GM12891 (cell line): ENCODE data around the gene GAREM1.

Experiments
- DNase-seq: peaks from one replicate; pipeline ENCODE4 v3.0.0; 2011; ENCODE audit warnings: low spot score; ENCODE audit not compliant: insufficient read length
- FAIRE-seq: peaks from 2 replicates; lab custom pipeline; 2011; peaks lifted over from hg19 to GRCh38; lab: Jason Lieb, UNC
- PAX5 ChIP-seq: IDR thresholded peaks from 2 replicates; pipeline ENCODE4 v1.6.1; 2011; ENCODE audit warnings: low read length, moderate library complexity, mild to moderate bottlenecking; ENCODE audit not compliant: insufficient read depth, severe bottlenecking
- POLR2A ChIP-seq: IDR thresholded peaks from 2 replicates; pipeline ENCODE4 v1.6.1; 2011; ENCODE audit warnings: low read depth, low read length, control low read depth
- POLR2AphosphoS5 ChIP-seq: IDR thresholded peaks from 2 replicates; pipeline ENCODE4 v1.6.1; 2011; ENCODE audit warnings: low read depth, low read length, control low read depth
- POU2F2 ChIP-seq: IDR thresholded peaks from 2 replicates; pipeline ENCODE4 v1.6.1; 2011; ENCODE audit warnings: low read depth, mild to moderate bottlenecking, control low read depth, low read length, moderate library complexity
- SPI1 ChIP-seq: IDR thresholded peaks from 2 replicates; pipeline ENCODE4 v1.6.1; 2011; ENCODE audit warnings: low read depth, low read length, control low read depth
- TAF1 ChIP-seq: IDR thresholded peaks from 2 replicates; pipeline ENCODE4 v1.6.1; 2011; ENCODE audit warnings: low read depth, low read length, control low read depth

The GAREM1 gene

DNA sequence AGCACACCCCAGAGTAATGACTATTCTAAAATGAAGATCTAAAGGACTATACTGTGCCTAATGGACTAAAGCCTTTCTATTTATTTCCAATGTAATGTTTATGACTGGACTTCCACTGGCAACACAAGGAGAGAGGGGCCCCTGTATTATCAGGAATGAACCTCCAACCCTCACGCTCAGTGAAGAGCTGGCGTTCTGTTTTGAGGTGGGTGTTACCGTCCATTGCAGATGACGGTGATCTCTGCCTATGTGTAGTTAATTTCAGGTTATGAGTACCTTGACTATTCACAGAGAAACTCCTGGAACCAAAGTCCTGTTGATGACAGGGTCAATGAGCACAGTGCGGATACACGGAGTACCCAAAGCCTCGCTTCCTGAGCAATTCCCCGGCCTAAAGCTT lies 195.5 kb downstream of the GAREM1 start:
- TF ChIP-seq POU2F2 (no peak), POLR2A (no peak), SPI1 (no peak), TAF1 (no peak), POLR2AphosphoS5 (no peak), PAX5 (no peak)
- no peak for DNase-seq
- no peak for FAIRE-seq

DNA sequence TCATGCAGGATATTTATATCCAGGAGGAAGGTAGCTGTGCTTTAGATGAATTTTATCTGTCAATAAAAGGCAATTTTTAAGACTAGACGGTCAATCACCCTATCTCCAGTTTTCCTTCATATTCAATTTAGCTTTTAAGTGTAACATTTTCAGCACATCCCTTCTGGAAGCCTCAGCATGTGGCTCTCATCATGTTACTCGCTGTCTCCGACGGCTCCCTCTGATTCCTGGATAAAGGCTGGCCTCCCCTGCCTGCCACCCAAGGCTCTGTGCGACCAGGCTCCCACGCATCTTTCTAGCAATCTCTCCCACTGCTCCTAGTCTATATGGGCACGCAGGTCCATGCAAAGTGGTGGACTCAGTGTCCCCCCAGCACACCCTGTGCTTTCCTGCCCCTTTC lies 196.4 kb downstream of the GAREM1 start:
- no peak for FAIRE-seq
- TF ChIP-seq POLR2AphosphoS5 (no peak), POU2F2 (no peak), TAF1 (no peak), PAX5 (no peak), POLR2A (no peak), SPI1 (no peak)
- no peak for DNase-seq

DNA sequence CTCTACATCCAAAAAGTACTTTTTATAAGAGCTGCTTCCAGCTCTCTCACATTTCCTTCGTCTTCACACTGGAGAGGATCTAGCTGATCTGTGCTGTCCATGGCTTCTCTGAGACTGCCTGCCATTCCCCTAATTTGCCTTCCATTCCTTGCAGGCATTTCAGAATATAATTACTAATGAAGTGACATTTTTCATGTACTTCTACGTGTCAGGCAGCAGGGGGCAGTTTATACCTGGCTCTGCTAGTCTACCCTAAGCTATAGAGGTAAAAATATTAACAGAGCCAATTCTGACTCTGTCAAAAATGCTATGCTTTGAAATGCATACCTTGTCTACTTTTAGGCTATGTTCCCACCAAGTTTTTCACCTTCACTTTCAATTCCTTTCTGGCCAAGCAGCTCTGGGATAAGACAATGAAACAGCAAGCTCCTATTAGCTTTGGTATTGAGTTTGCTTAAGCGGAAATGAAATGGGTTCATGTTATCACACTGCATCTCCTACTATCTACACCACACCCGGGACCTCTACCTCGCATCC lies 198.9 kb downstream of the GAREM1 start:
- peak; percentile 86 for FAIRE-seq
- TF ChIP-seq POLR2A: no peak
- TF ChIP-seq POLR2AphosphoS5: no peak
- no peak for TF ChIP-seq TAF1
- TF ChIP-seq PAX5: no peak
- no peak for TF ChIP-seq POU2F2
- TF ChIP-seq SPI1: no peak
- DNase-seq: peak; percentile 37

DNA sequence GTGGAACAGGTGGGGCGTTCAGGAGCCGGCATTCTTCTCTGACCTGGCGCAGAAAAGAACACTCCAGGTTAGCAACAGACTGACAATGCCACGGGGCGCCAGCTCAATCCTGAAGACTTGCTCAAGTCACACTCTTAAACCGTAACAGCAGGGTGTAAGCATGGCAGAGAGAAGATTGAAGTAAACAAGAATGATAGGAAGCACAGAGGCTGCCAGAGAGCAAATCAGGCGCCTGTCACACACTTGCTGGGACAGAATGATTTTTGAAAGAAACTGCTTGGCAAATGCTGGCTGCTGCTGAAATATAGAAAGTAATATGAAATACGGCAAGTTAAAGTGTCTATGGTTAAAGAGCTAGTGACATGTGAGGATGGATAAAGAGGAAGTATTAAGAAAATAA lies 200.3 kb downstream of the GAREM1 start:
- DNase-seq (no peak), FAIRE-seq (no peak)
- TF ChIP-seq SPI1 (no peak), POU2F2 (no peak), PAX5 (no peak), POLR2AphosphoS5 (no peak), POLR2A (no peak), TAF1 (no peak)

DNA sequence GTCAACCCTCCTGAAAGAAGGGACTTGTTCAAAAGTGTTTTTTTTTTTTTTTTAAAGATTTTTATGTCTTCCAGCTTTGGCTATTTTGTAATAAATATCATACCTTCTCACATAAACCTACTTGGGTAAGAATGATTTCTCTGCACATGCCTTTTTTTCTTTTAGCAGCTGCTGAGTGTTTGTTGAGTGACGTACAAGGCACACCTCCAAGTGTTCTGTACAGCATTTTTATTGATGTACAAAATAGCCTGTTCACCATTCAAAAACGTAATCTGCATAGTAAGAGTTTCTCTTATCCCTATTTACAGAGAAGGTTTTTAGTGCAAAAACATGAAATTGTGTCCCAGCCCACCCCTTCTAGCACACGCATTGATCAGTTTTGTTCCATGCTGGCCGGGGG lies 203.2 kb downstream of the GAREM1 start:
- DNase-seq (no peak), FAIRE-seq (no peak)
- no peak for TF ChIP-seq POU2F2
- no peak for TF ChIP-seq POLR2AphosphoS5
- TF ChIP-seq POLR2A: no peak
- TF ChIP-seq PAX5: no peak

DNA sequence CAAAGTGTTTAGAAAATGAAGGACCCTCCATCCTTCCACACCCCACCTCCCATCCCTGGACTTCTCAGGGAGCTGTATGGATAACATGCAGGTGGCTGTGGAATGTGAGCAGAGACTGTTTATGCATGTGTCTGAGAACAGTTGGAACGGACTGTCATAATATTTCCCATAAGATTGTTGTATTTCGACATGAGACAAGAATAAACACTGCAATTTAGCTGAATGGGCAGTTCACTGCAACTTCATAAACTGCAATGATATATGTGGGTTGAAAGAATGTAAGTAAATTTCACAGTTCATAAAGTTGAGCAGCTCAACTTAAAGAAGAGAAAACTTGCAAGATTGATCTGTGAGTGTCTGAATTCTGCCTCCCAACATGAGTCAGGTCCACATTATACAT lies 206.3 kb downstream of the GAREM1 start:
- DNase-seq (no peak), FAIRE-seq (no peak)
- no peak for TF ChIP-seq POLR2AphosphoS5
- no peak for TF ChIP-seq TAF1
- no peak for TF ChIP-seq POU2F2
- no peak for TF ChIP-seq POLR2A
- no peak for TF ChIP-seq SPI1
- TF ChIP-seq PAX5: no peak

DNA sequence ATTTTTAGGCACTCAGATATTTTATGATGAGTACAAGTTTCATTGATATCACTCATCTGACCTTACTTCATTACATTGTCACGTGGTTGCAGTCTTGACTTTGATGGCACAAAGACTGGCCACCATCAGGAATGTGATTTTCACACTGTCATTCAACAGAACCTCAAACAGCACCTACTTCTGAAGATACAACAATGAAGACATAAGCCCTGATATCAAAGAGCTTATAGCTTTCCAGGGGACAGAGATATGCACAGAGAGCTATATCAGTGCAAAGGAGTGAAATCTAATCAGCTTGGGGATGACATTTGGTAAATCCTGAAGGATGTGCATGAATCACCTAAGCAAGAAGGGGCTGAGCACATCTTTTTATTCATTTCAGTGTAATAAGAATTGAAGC lies 208.6 kb downstream of the GAREM1 start:
- no peak for TF ChIP-seq TAF1
- no peak for TF ChIP-seq POLR2A
- no peak for TF ChIP-seq POLR2AphosphoS5
- no peak for TF ChIP-seq POU2F2
- no peak for TF ChIP-seq PAX5
- no peak for TF ChIP-seq SPI1
- DNase-seq (no peak), FAIRE-seq (no peak)

DNA sequence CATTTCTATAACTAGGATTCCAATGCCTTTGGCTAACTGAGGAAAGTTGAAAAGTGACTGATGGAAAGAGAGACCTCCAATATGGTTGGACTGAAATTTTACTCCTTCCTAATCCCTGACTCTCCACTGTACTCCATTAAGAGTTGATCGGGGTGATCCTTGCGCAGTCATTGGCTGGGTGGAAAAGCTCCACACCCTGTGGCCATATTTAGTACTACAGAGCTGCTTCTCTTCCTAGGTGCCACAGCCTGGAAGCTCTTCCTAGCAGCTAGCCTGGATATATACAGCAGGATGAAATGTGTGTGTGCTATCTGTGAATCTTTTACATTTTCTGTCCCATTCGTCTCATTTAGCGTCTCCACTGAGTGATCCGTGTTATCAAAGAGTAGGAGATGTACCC lies 209.7 kb downstream of the GAREM1 start:
- TF ChIP-seq TAF1 (no peak), SPI1 (no peak), POLR2AphosphoS5 (no peak), PAX5 (no peak), POLR2A (no peak), POU2F2 (no peak)
- DNase-seq (no peak), FAIRE-seq (no peak)

DNA sequence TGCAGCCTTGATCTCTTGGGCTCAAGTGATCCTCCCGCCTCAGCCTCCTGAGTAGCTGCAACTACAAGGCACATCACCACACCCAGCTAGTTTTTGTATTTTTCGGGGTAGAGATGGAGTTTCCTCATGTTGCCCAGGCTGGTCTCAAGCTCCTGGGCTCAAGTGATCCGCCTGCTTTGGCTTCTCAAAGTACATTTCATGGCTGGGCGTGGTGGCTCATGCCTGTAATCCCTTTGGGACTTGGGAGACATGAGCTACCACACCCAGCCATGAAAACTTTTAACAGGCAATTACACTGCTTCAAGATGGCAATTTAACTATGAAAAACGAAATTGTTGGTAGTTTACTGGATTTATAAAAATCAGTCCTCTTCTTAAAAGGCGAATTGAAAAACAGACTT lies 211.1 kb downstream of the GAREM1 start:
- no peak for DNase-seq
- FAIRE-seq: no peak
- TF ChIP-seq PAX5 (no peak), POLR2A (no peak)

DNA sequence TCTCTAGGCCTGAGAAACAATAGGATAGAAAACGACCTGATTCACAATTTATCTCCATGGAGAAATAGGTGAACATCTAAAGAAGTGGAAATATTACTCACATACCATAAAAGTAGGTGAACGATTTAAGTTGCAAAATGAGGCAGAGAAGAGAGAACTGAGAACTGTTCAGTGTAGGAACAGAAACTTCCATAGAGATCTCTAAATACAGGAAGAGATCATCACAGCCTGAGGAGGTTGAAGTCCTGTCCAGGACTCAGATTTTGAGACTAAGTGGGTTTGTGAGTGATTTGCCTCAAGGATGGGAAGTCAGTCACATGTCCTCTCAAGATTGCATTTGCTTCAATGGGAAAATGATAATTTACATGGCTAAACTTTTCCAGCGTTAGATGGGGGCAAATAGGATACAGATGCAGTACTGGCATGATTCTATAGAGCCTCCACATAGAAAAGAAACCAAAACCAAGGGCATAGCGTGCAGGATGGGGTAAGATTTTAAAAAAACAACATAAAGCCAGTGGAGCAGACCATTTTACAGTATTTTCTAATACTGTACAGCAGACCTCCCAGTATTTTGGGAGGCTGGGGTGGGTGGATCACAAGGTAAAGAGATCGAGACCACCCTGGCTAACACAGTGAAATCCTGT lies 212.0 kb downstream of the GAREM1 start:
- FAIRE-seq: no peak

More for the DNA sequence above, 212.0 kb downstream of the GAREM1 start:
- TF ChIP-seq PAX5 (no peak), TAF1 (no peak), POU2F2 (no peak), POLR2A (no peak), POLR2AphosphoS5 (no peak), SPI1 (peak; percentile 23; the same call in 1 of the 2 replicates)
- no peak for DNase-seq
